ENCODE measurements around the gene COL18A1. TPM values are rescaled to one million over a fixed set of nuclear protein-coding genes. Genes with fewer than 3 reads are reported as not detected.
A peak's percentile ranks its signal among the peaks of the same experiment; 100 is the strongest.

COL18A1 gene
- total RNA-seq, 1 donor from 2014 or later: 9.5 TPM

DNA sequence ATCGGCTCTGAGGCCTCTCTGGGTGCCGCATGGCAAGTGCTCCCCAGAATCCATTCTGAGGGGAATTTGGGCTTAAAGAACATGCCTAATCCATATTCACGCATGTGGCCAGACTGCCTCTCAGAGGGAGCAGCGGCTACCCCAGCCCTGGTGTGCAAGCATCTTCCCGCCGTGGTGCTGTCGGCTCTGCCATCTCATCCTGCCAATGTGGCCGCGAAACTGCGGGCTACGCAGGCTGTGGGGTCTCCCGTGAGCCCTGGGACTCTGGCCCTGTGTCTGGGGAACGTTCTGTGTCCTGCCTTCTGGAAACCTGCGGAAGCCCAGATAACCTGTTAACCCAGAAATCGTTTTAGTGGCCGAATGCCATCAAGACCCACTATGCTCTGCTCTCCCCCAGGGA lies 76.6 kb downstream of the COL18A1 start:
- DNase-seq: no peak
- TF ChIP-seq, protein P1, sequence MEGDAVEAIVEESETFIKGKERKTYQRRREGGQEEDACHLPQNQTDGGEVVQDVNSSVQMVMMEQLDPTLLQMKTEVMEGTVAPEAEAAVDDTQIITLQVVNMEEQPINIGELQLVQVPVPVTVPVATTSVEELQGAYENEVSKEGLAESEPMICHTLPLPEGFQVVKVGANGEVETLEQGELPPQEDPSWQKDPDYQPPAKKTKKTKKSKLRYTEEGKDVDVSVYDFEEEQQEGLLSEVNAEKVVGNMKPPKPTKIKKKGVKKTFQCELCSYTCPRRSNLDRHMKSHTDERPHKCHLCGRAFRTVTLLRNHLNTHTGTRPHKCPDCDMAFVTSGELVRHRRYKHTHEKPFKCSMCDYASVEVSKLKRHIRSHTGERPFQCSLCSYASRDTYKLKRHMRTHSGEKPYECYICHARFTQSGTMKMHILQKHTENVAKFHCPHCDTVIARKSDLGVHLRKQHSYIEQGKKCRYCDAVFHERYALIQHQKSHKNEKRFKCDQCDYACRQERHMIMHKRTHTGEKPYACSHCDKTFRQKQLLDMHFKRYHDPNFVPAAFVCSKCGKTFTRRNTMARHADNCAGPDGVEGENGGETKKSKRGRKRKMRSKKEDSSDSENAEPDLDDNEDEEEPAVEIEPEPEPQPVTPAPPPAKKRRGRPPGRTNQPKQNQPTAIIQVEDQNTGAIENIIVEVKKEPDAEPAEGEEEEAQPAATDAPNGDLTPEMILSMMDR (IDR thresholded peaks at IDR 0.05; ENCODE audit: partially characterized antibody, unreplicated experiment): no peak
- peaks cover 8% of the 10 kb centered on the region for H3K36me3 Mint-ChIP-seq (ENCODE audit: unreplicated experiment)
- H3K27ac Mint-ChIP-seq (ENCODE audit: unreplicated experiment): no peak overlapping the region
- peaks cover 12% of the 10 kb centered on the region for H3K9me3 Mint-ChIP-seq (ENCODE audit: unreplicated experiment)
- peaks cover 14% of the 10 kb centered on the region for H3K27me3 Mint-ChIP-seq (ENCODE audit: unreplicated experiment)
- peaks cover 9% of the 10 kb centered on the region for H3K4me1 Mint-ChIP-seq (ENCODE audit: low read depth, unreplicated experiment)
- no peak overlapping the region for H3K4me3 Mint-ChIP-seq (ENCODE audit: unreplicated experiment)

DNA sequence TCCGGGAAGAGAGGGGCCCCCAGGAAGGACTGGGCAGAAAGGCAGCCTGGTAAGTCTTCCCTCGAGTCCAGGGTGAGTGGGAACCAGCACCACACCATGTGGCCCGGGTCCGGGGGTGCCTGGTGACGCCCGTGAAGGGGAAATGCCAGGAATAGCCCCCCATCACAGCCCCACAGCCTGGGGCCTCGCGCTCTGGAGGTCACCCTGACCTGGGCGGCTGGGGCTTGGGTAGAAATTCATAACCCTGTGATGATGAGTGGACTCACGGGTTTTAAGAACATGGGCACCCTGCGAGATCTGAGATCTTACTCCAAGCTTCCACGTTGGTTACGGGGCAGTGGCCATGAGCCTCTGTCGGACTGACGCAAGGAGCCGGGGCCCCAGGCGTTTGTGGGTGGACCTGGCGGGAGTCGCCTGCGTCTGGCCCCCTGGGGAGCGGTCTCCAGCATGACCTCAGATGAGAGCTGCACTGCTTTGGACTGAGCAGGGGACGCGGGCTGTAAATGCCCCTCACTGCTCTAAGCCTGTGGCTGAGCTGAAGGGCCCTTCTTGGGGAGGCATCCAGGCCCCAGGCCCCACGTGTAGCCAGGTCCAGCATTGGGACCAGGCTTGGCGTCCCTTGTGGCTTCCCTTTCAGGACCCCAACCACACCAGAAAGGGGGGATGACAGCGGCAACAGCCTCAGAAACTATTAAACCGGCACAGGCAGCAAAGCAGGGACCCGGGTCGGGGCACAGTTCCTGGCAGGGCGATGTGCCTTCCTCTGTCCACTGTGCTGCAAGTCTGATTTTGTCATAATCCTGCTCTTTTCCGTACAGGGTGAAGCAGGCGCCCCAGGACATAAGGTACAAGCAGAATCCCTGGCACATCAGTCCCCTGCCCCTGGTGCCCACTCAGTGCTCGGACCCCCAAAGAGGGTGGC lies 77.3 kb downstream of the COL18A1 start:
- DNase-seq: no peak
- H3K27me3 Mint-ChIP-seq (ENCODE audit: unreplicated experiment): peaks cover 14% of the 10 kb centered on the region
- peaks cover 6% of the 10 kb centered on the region for H3K36me3 Mint-ChIP-seq (ENCODE audit: unreplicated experiment)
- no peak overlapping the region for H3K27ac Mint-ChIP-seq (ENCODE audit: unreplicated experiment)
- H3K4me3 Mint-ChIP-seq (ENCODE audit: unreplicated experiment): no peak overlapping the region
- TF ChIP-seq, protein P1 (IDR thresholded peaks at IDR 0.05; ENCODE audit: partially characterized antibody, unreplicated experiment): no peak
- peaks cover 7% of the 10 kb centered on the region for H3K4me1 Mint-ChIP-seq (ENCODE audit: low read depth, unreplicated experiment)
- H3K9me3 Mint-ChIP-seq (ENCODE audit: unreplicated experiment): peaks cover 10% of the 10 kb centered on the region

DNA sequence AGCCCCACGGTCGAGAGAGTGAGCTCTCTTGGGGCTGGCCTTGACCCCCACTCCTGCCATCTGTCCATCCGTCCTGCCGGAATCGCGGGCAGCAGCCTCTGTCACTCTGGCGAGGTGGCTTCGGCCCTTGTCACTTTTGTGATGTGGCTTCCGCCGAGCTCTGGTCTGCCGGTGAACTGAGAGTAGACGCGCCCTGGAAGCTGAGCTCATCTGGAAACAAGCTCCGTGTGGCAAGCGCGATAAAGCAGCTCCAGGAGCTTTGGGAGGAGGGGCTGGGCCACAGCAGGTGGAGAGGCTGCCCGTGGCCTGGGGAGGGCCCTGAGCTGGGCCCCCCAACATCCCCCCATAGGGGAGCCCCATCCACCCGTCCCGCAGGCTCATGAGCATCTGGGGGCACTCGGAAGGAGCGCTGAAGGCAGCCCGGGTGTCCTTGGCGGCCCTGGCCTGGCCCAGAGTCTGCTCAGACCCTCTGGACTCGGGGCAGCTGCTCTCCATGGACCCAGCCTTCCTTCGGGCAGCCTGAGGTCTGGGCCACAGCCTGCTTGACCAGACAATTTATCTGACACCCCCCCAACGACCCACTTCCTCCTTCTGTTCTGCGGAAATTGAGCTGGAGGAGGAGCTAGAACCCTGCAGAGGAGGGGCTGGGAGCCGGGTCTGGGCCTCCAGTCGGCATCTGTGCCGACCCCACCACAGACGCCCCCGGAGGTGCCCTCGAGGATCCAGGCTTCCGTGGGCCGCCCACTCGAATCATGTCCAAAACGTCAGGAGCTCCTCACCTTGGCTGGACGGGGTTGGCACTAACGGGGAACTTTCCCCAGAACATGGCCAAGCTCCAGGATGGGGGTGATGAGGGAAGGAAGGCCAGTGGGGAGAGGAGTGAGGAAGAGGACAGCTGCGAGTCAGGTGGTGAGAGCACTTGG lies 78.2 kb downstream of the COL18A1 start:
- TF ChIP-seq, protein P1 (IDR thresholded peaks at IDR 0.05; ENCODE audit: partially characterized antibody, unreplicated experiment): no peak
- no peak overlapping the region for H3K27ac Mint-ChIP-seq (ENCODE audit: unreplicated experiment)
- no peak overlapping the region for H3K4me3 Mint-ChIP-seq (ENCODE audit: unreplicated experiment)
- DNase-seq: no peak
- peaks cover 10% of the 10 kb centered on the region for H3K9me3 Mint-ChIP-seq (ENCODE audit: unreplicated experiment)
- peaks cover 6% of the 10 kb centered on the region for H3K4me1 Mint-ChIP-seq (ENCODE audit: low read depth, unreplicated experiment)
- H3K36me3 Mint-ChIP-seq (ENCODE audit: unreplicated experiment): peaks cover 6% of the 10 kb centered on the region
- peaks cover 14% of the 10 kb centered on the region for H3K27me3 Mint-ChIP-seq (ENCODE audit: unreplicated experiment)

DNA sequence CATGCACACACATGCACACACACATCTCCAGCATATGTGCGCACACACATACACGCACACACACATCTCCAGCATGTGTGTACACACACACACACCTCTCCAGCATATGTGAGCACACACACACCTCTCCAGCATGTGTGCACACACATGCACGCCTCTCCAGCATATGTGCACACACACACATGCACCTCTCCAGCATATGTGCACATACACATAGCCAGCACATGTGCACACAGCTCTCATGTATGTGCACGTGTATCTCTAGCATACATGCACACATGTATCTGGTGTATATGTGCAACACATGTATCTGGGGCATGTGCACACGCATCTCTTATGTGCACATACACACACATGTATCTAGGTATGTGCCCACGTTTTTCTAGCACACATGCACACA lies 79.4 kb downstream of the COL18A1 start:
- Mint-ChIP-seq H3K36me3 (ENCODE audit: unreplicated experiment) (peaks cover 6% of the 10 kb centered on the region), H3K4me1 (ENCODE audit: low read depth, unreplicated experiment) (peaks cover 3% of the 10 kb centered on the region), H3K27ac (ENCODE audit: unreplicated experiment) (peak overlapping the region; percentile 90), H3K27me3 (ENCODE audit: unreplicated experiment) (peaks cover 15% of the 10 kb centered on the region), H3K9me3 (ENCODE audit: unreplicated experiment) (peaks cover 7% of the 10 kb centered on the region), H3K4me3 (ENCODE audit: unreplicated experiment) (no peak overlapping the region)
- no peak for DNase-seq
- TF ChIP-seq, protein P1 (IDR thresholded peaks at IDR 0.05; ENCODE audit: partially characterized antibody, unreplicated experiment): no peak
